LHCN-M2 (cell line): ENCODE data around the gene RPL32. TPM values are rescaled to one million over a fixed set of nuclear protein-coding genes. Genes with fewer than 3 reads are reported as not detected.
A peak's percentile ranks its signal among the peaks of the same experiment; 100 is the strongest.
"Not testable (repeated sequence)": the region's sequence is repeated elsewhere in the genome, so short reads cannot be mapped to it uniquely, and the experiment has no call there.

Source experiments
- DNase-seq: peaks from one replicate; pipeline ENCODE4 v3.0.0-alpha.2; 2012; ENCODE audit warnings: low read depth
- total RNA-seq: library from RNA; depleted of rRNA; stranded (reverse); fragments of >200 nt; gene quantifications from 2 replicates; pipeline ENCODE4 v1.2.3, GENCODE V29; 2014

RPL32 gene
- total RNA-seq, 1 experiment from 2014 or later, result 417 TPM

DNA sequence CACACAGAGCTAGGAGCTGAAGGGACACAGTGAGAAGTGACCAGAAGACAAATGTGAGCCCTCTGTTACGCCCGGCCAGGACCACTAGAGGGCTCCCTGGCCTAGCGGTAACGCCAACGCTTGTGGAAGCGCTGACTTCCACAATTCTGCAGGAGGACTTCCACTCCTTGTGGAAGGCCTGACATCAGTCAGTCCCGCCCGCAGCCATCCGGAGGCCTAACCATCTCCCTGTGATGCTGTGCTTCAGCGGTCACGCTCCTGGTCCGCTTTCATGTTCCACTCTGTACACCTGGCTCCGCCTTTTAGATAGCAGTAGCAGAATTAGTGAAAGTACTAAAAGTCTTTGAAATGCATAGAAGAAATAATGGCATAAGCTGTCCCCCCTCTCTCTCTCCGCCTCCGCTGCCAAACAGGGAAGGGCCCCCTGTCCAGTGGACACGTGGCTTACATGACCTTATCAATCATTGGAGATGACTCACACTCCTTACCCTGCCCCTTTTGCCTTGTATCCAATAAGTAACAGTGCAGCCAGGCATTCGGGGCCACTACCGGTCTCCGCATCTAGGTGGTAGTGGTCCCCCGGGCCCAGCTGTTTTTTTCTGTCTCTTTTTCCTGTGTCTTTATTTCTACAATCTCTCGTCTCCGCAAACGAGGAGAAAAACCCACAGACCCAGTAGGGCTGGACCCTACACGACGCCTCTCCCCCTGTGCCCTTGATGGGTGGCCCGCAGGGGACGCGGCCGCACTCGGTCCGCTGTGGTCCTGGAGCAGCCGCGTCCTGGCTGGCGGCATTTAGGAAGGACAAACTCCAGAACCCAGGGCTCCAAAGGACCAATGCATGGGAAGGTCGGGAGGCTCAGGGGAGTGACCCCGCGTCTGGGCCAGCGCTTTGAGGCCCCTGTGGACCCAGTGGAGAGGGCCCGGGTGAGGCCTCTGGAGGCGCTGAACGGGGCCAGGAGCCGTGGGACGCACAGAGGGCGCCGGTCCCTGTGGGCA is 27.0 kb upstream of the RPL32 start:
- peak; percentile 72 for DNase-seq

GRCh38 chr3:12866836-12867235 is 25.5 kb upstream of the RPL32 start:
- no peak for DNase-seq

DNA sequence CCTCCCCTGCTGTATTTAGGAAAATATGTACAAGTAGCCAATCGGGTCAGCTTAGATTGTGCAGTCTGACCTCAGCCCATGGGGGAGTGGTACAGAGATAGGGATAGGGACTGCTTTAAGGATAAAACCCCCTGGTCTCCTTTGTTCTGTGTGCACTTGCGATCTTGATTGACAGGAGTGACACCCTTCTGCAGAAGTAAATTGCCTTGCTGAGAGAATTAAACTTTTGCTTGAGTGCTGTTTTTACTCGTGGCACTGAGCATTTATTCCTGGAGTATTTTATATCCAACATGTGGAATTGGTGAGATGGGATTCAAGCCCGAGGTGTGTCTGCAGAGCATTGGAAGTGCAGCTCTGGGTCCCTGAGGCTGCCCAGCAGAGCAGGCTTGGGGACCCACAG is 23.9 kb upstream of the RPL32 start:
- no peak for DNase-seq

DNA sequence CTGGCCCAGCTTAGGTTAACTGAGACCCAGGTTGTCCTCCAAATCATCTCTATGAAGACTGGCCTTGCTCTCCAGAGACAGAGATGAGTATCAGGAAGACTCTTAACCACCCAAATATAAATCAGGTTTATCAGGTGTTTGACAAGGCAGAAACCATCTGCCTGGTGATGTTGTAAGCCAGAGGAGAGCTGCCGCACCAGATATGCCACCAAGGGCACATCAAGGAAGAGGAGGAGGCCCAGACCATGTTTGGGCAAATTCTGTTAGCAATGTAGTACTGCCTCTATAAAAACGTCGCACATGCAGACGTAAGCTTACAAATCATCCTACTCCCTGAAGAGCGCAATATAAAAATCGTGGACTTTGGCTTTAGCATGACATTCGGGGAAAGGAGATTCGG is 21.0 kb upstream of the RPL32 start:
- DNase-seq, result no peak

GRCh38 chr3:12861611-12862010 is 20.2 kb upstream of the RPL32 start:
- DNase-seq, result no peak

GRCh38 chr3:12859840-12860239 is 18.5 kb upstream of the RPL32 start:
- DNase-seq, result no peak

DNA sequence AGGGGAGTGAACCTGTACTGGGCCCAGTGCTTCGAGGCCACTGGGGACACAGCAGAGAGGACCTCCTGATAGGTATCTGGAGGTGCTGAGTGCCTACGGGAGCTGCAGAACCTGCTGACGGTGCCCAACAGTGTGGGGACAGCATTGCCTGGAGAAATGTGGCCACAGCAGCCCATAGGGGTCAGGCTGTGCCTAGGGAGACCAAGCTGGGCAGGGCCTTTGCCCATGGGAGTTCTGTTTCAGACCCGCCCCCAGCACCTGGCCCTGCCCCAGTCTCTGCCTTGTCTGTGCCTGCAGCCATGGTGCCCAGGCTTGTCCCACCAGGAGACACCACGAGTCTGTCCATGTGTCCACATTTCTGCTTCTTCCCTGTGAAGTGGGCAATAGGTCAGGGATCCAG is 15.3 kb upstream of the RPL32 start:
- no peak for DNase-seq

GRCh38 chr3:12854565-12854964 is 13.2 kb upstream of the RPL32 start:
- no peak for DNase-seq

GRCh38 chr3:12853847-12854246 is 12.5 kb upstream of the RPL32 start:
- not testable (repeated sequence) for DNase-seq

DNA sequence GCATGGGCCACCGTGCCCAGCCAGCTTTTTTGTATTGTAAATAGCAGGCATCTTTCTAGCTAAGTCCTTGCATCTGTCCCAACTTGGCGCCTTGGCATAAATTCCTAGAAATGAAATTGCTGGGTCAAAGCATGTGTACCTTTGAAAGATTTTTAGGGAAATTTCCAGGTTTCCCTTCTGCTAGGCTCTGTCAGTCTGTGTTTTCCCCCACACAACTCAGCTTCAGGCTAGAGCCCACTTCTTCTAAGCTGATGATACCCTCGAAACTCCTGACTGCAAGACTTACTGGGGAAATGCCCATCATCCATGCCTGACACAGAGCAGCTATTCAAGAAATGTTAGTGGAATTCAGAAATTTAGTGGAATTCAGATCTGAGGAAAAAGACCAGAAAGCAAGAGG is 10.8 kb upstream of the RPL32 start:
- no peak for DNase-seq

- DNase-seq, result no peak
Observed at GRCh38 chr3:12845811-12846210, 4.4 kb upstream of the RPL32 start.

DNA sequence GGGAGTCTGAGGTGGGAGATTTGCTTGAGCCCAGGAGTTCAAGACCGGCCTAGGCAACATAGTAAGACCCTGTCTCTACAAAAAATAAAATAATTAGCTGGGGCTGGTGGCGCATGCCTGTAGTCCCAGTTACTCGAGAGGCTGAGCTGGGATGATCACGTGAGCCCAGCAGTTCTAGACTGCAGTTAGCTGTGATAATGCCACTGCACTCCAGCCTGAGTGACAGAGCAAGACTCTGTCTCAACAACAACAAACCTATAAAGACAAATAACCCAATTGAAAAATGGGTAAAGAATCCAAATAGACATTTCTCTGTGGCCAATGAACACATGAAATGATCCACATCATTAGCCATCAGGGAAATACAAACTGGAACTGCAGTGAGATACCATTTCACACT is 1.1 kb upstream of the RPL32 start:
- DNase-seq, result no peak

DNA sequence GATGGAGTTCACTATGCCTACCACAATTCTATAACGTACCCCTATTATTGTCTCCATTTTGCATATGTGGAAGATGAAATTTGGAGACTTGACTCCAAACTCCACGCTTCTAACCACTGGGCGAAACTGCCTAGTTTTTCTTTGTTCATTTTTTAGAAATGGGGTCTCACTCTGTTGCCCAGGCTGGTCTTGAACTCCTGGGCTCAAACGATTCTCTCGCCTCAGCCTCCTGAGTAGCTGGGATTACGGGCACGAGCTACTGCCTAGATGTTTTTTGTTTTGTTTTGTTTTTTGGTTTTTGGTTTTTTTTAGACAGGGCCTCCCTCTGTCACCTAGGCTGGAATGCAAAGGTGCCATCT is 584 bp upstream of the RPL32 start:
- no peak for DNase-seq

- no peak for DNase-seq
Observed at GRCh38 chr3:12840591-12841148, 695 bp downstream of the RPL32 start.

DNA sequence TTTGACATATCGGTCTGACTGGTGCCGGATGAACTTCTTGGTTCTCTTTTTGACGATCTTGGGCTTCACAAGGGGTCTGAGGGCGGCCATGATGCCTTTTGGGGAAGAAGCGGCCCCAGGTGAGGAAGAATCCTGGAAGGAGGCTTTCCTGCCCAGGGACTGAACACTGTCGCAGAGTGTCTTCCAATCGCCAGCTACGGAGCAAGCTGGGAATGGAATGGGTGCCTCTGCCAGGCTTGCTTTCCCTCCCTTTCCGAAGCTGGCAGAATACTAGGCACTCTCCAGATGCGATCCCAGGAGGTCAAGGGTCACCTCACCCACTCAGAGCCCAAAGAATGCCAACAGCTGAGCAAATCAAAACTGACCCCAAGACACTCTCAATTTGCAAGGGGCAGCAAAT is 1.2 kb downstream of the RPL32 start:
- not testable (repeated sequence) for DNase-seq

- no peak for DNase-seq
Observed at GRCh38 chr3:12839156-12839946, 2.0 kb downstream of the RPL32 start.

GRCh38 chr3:12838179-12838965 is 3.0 kb downstream of the RPL32 start:
- DNase-seq, result no peak

- no peak for DNase-seq
Observed at GRCh38 chr3:12837295-12837986, 3.9 kb downstream of the RPL32 start.

GRCh38 chr3:12835052-12835665 is 6.2 kb downstream of the RPL32 start:
- DNase-seq, result no peak
